GM21367 (cell line): ENCODE data around the gene CCDC92B.

ENCODE experiments used
- ATAC-seq: cut with Tn5 transposase; IDR thresholded peaks from one replicate; pipeline ENCODE4 v1.9.1; 2021; ENCODE audit not compliant: unreplicated experiment

The CCDC92B gene

GRCh38 chr17:2779545-2779944 is 30.1 kb upstream of the CCDC92B start:
- no peak for ATAC-seq

GRCh38 chr17:2778489-2778888 is 29.0 kb upstream of the CCDC92B start:
- ATAC-seq, result no peak

- ATAC-seq, result no peak
Measured at GRCh38 chr17:2777242-2777867, 27.9 kb upstream of the CCDC92B start.

GRCh38 chr17:2776589-2777241 is 27.3 kb upstream of the CCDC92B start:
- ATAC-seq, result no peak

GRCh38 chr17:2775206-2775605 is 25.8 kb upstream of the CCDC92B start:
- no peak for ATAC-seq

- ATAC-seq, result no peak
Measured at GRCh38 chr17:2770129-2770528, 20.7 kb upstream of the CCDC92B start.

- ATAC-seq, result no peak
Measured at GRCh38 chr17:2758870-2759269, 9.4 kb upstream of the CCDC92B start.

GRCh38 chr17:2755891-2756724 is 6.7 kb upstream of the CCDC92B start:
- ATAC-seq, result no peak

- no peak for ATAC-seq
Measured at GRCh38 chr17:2751491-2751890, 2.0 kb upstream of the CCDC92B start.

- ATAC-seq, result no peak
Measured at GRCh38 chr17:2750721-2751120, 1.3 kb upstream of the CCDC92B start.

GRCh38 chr17:2749784-2750181 is 331 bp upstream of the CCDC92B start:
- ATAC-seq, result no peak

- ATAC-seq, result no peak
Measured at GRCh38 chr17:2745317-2746037, 4.0 kb downstream of the CCDC92B start.

- no peak for ATAC-seq
Measured at GRCh38 chr17:2737693-2738092, 11.8 kb downstream of the CCDC92B start.

GRCh38 chr17:2736956-2737355 is 12.5 kb downstream of the CCDC92B start:
- no peak for ATAC-seq

GRCh38 chr17:2735896-2736295 is 13.6 kb downstream of the CCDC92B start:
- no peak for ATAC-seq

GRCh38 chr17:2734939-2735338 is 14.5 kb downstream of the CCDC92B start:
- no peak for ATAC-seq

- no peak for ATAC-seq
Measured at GRCh38 chr17:2731807-2732206, 17.6 kb downstream of the CCDC92B start.

GRCh38 chr17:2730764-2731353 is 18.6 kb downstream of the CCDC92B start:
- no peak for ATAC-seq

- ATAC-seq, result no peak
Measured at GRCh38 chr17:2724784-2725164, 24.7 kb downstream of the CCDC92B start.

- ATAC-seq, result no peak
Measured at GRCh38 chr17:2723997-2724783, 25.3 kb downstream of the CCDC92B start.
